HG03095 (cell line): ENCODE measurements around the gene KLF18.
"Not testable (repeated sequence)": the region's sequence is repeated elsewhere in the genome, so short reads cannot be mapped to it uniquely, and the experiment has no call there.

Source experiments
- ATAC-seq: cut with Tn5 transposase; IDR thresholded peaks from one replicate; pipeline ENCODE4 v1.9.1; 2021; ENCODE audit warnings: moderate library complexity; ENCODE audit not compliant: unreplicated experiment

KLF18 gene

GRCh38 chr1:44141531-44141930, at the start of gene KLF18:
Gene KLF18, minus strand, starts transcription at chr1:44141631. Its CDS starts 0 bp downstream, at chr1:44141631.
- ATAC-seq = no peak

DNA sequence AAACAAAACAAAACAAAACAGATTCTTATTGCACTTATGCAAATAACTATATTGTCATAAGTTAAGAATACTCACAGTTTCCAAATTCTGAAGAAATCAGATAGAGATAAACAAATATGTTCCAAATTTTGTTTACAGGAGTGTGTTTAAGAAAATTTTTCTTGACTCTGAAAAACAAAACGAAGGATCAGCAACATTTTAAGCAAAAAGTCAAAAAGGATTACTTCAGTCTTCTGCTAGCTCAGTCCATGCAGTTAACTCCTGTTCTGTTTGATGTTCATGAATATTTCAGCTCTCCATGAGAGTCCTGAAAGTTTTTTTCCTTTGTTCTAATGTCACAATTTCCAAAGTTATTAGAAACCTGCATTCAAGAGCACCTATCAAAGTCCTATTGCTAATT, 33.2 kb upstream of the KLF18 start:
- ATAC-seq = no peak

- no peak for ATAC-seq
Observed at GRCh38 chr1:44170281-44170823, 28.9 kb upstream of the KLF18 start.

DNA sequence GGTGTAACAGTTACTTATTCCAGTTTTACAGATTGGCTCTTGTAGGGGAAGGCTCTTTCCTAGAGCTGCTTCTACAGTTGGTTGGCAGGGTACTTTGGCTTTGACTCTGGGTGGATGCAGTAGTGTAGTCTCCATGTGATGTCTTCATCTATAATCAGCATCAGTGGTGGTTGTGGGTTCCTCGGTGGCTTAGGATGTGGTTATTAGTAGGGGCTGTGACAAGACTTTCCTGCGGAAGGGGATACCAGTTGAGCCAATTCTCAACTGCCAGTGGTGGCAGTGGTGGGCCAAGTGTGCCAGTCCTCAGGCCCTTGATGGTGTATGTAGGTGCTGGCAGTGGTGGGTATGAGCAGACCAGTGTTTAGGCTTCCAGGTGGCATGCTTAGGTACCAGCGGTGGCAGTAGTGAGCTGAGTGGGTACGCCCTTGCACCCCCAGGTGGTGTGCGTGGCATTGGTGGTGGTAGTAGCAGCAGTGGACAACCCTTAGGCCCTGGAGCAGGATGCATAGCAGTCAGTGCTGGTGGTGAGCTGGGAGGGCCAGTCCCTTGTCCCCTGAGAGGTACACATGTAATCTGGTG, 27.2 kb upstream of the KLF18 start:
- no peak for ATAC-seq

DNA sequence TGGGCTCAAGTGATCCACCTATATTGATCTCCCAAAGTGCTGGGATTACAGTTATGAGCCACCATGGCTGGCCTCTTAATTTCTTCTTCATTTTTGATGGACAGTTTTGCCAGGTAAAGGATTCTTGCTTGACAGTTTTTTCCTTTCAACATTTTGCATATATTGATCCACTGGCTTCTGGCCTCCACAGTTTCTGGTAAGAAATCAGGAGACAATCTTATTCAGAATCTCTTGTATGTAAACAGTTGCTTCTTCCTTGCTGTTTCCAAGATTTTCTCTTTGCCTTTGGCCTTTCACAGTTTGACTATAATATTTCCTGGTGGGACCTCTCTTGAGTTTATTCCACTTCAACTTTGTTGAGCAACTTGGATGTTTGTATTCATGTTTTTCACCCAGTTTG, 20.1 kb upstream of the KLF18 start:
- no peak for ATAC-seq

- ATAC-seq = no peak
Observed at GRCh38 chr1:44158871-44159270, 17.4 kb upstream of the KLF18 start.

- no peak for ATAC-seq
Observed at GRCh38 chr1:44157903-44158302, 16.5 kb upstream of the KLF18 start.

- ATAC-seq = no peak
Observed at GRCh38 chr1:44154049-44154448, 12.6 kb upstream of the KLF18 start.

DNA sequence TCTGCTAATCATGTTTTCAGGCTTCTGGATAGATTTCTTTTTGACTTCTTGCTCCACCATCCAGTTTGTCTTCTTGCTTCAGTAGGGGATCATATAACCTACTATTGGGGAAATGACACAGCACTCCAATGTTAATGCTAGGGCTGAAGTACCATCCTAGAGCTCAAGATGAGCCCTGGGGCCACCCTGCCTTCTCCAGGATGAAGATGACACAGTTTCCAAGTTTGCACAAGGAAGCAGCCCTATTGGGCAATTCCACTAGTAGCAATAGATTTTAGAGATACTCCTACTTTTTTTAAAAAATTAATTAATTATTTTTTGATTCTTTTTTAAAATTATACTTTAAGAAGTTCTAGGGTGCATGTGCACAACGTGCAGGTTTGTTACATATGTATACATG, 11.3 kb upstream of the KLF18 start:
- no peak for ATAC-seq

DNA sequence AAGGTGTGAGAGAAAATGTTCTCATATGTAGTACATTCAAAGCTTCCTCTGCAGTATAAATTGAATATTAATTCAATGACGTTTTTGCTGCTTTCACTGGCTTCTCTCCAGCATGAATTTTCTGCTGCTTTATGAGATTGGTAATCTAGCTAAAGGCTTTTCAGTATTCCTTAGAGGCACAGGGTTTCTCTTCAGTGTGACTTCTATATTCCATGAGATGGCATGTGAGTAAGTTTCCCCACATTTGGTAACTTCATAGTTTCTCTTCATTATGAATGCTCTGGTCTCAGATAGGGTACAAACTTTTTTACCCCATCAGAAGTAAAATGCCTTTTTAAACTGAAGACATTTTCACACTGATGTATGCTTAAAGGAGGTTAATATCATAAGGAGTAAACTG, 10.4 kb upstream of the KLF18 start:
- ATAC-seq = no peak

- no peak for ATAC-seq
Observed at GRCh38 chr1:44151332-44151731, 9.9 kb upstream of the KLF18 start.

GRCh38 chr1:44147582-44147981, 6.2 kb upstream of the KLF18 start:
- ATAC-seq = no peak

DNA sequence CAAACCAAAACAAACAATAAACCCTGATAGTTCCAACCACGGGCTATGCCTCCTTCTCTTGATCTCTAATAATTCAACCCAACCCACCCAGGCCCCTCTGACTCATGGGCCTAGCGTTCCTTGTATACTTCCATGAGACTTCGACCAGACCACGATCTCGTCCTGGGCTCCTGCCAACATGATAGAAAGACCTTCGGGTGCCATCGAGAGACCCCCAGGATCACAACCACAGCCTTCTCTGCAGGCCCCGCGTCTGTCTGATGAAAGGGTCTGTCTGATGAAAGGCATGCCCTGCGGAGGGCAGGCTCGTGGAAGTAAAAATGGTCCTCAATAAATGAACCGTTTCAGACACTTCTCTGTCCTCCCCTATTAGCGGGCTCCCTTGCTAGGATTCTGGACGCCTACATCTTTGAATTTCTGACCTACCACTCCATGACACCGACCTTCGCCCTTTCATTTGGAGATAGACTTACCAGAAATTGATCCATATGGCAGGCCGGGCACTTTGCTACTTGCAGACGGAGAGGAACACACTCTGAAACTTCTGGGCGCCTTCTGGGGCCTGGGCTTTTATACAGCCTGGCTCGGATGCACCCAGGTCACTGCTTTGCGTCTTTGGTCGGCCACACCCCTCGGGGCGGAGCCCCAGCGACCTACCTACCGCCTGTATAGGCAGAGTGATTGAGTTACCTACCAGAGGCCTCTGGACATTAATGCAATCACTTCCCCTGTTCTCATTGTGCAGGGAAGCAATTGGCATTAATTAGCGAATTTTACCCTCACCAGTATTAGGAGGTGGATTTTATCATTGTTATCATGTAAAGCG, 5.3 kb upstream of the KLF18 start:
- no peak for ATAC-seq

DNA sequence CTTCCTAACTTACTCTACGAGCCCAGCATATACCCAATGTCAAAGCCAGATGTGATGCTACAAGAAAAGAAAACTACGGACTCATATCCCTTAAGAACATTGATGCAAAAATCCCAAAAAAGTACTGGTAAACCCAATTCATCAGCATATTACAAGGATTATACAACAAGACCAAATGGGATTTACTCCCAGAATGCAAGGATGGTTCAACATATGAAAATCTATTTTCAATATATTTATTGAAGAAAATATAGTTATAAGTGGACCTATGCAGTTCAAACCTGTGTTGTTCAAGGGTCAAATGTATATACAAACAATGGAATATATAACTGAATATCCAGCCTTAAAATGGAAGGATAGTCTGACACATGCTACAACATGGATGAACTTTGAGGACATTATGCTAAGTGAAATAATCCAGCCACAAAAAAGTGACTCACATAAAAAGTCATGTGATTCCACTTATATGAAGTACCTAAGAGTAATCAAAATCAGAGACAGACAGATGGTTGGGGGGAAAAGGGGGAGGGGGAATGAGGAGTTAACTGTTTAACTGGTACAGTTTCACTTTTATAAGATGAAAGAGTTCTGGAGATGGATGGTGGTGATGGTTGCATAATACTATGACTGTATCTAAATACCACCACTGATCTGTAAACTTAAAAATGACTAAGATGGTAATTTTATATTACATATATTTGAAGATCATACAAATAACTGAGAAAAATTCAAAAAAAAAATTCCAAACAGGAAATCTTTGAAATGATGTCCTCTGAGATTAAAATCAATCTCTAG, 3.7 kb upstream of the KLF18 start:
- ATAC-seq = no peak

GRCh38 chr1:44139565-44139964, 1.9 kb downstream of the KLF18 start:
- not testable (repeated sequence) for ATAC-seq

DNA sequence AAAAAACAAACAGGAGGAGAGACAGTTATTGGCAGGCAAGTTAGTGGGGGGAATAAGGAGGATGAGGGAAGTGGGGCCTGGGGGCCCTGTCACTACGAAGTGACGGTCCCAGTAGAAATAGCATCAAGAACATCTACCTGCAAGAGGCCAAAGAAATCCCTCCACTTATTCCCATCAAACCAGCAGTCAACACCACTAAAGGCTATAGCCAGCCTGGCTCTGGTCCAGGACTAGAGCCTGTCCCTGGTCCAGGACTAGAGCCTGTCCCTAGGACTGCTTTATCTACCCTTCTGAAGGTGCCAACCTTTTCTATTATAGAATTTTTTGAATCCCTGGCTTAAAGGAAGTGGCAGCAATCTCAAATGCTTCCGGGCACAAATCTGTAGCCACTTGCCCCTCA, 3.2 kb downstream of the KLF18 start:
- no peak for ATAC-seq

- no peak for ATAC-seq
Observed at GRCh38 chr1:44135886-44136285, 5.5 kb downstream of the KLF18 start.

DNA sequence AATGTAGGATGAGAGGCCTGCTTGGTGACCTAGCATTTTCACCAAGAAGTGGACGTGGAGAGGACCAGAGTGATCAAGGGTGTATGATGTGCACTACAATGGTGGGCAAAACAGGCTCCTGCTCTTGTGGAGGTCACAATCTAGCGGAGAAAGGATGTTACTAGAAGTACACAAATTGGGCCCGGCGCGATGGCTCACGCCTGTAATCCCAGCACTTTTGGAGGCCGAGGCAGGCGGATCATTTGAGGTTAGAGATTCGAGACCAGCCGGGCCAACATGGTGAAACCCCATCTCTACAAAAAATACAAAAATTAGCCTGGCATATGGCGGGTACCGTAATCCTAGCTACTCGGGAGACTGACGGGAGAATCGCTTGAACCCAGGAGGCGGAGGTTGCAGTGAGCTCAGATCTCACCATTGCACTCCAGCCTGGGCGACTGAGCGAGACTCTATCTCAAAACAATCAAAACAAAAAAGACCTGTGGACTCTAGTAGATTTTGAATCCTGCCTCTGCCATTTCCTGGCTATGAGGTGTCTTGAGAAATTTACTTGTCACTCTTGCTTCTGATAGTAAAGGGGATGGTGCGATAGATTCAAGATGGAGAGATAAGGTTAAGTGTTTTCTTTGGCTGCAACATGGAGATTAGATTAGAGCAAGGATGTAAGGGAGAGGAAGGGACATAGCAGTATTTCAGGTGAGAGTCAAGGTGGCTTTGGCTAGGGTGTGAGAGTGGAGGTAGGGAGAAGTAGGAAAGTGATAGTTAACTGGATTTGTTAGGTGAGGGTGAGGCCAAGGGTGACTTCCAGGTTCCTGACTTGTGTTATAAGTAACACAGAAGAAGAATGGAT, 7.1 kb downstream of the KLF18 start:
- no peak for ATAC-seq

GRCh38 chr1:44131411-44131810, 10.0 kb downstream of the KLF18 start:
- no peak for ATAC-seq

DNA sequence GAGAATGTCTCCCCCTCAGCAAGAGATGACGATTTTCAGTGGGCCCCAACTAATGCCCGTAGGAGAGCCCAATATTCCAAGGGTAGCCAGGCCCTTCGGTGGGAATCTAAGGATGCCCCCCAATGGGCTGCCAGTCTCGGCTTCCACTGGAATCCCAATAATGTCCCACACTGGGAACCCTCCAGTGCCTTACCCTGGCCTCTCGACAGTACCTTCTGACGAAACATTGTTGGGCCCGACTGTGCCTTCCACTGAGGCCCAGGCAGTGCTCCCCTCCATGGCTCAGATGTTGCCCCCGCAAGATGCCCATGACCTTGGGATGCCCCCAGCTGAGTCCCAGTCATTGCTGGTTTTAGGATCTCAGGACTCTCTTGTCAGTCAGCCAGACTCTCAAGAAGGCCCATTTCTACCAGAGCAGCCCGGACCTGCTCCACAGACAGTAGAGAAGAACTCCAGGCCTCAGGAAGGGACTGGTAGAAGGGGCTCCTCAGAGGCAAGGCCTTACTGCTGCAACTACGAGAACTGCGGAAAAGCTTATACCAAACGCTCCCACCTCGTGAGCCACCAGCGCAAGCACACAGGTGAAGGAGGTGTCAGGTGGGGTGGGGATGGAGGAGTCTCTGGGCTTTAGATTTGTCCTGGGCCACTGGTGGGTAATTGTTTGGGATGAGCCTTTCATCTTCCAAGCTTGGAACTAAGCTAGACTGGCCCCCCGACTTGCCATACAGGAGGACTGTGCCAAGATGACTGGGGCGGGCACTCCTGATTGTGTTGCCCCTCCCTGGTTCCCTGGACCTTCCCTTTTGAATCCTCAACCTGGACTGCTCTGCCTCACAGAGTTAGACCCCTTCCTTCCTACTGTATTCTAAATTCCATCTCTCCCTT, 11.6 kb downstream of the KLF18 start:
- no peak for ATAC-seq
